ENCODE measurements around the gene KLHL14. TPM values are rescaled to one million over a fixed set of nuclear protein-coding genes. Genes with fewer than 3 reads are reported as not detected.
A peak's percentile ranks its signal among the peaks of the same experiment; 100 is the strongest.

The KLHL14 gene
- total RNA-seq, 1 donor from 2014 or later: 0.13 TPM

- Histone ChIP-seq H3K9ac (no peak overlapping the region), H3K4me3 (no peak overlapping the region), H4K20me1 (ENCODE audit: low read depth) (no peaks in the 10 kb centered on the region), H3K4me1 (peaks cover 5% of the 10 kb centered on the region), H3K9me3 (ENCODE audit: low read depth) (no peaks in the 10 kb centered on the region), H3K27ac (no peak overlapping the region), H3K36me3 (no peaks in the 10 kb centered on the region), H2AFZ (replicated peaks) (no peak overlapping the region), H3F3A (ENCODE audit: low read depth) (no peaks in the 10 kb centered on the region), H3K4me2 (no peak overlapping the region), H3K27me3 (no peaks in the 10 kb centered on the region), H3K79me2 (ENCODE audit: low read depth) (no peaks in the 10 kb centered on the region)
- peaks cover 26% of the 10 kb centered on the region for H3K4me1 Mint-ChIP-seq
- no peaks in the 10 kb centered on the region for H3K27me3 Mint-ChIP-seq (ENCODE audit: insufficient read depth, low read depth)
- peaks cover 3% of the 10 kb centered on the region for H3K9me3 Mint-ChIP-seq
- H3K27ac Mint-ChIP-seq: no peak overlapping the region
- TF ChIP-seq, protein P1, sequence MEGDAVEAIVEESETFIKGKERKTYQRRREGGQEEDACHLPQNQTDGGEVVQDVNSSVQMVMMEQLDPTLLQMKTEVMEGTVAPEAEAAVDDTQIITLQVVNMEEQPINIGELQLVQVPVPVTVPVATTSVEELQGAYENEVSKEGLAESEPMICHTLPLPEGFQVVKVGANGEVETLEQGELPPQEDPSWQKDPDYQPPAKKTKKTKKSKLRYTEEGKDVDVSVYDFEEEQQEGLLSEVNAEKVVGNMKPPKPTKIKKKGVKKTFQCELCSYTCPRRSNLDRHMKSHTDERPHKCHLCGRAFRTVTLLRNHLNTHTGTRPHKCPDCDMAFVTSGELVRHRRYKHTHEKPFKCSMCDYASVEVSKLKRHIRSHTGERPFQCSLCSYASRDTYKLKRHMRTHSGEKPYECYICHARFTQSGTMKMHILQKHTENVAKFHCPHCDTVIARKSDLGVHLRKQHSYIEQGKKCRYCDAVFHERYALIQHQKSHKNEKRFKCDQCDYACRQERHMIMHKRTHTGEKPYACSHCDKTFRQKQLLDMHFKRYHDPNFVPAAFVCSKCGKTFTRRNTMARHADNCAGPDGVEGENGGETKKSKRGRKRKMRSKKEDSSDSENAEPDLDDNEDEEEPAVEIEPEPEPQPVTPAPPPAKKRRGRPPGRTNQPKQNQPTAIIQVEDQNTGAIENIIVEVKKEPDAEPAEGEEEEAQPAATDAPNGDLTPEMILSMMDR (IDR thresholded peaks at IDR 0.05): no peak
- no peak for TF ChIP-seq EZH2phosphoT487 (IDR thresholded peaks at IDR 0.05)
- H3K4me3 Mint-ChIP-seq: no peak overlapping the region
- H3K36me3 Mint-ChIP-seq: peaks cover 27% of the 10 kb centered on the region
- DNase-seq (ENCODE audit: low spot score): no peak
These were observed 11.6 kb downstream of the KLHL14 start for GRCh38 chr18:32761231-32761630.

DNA sequence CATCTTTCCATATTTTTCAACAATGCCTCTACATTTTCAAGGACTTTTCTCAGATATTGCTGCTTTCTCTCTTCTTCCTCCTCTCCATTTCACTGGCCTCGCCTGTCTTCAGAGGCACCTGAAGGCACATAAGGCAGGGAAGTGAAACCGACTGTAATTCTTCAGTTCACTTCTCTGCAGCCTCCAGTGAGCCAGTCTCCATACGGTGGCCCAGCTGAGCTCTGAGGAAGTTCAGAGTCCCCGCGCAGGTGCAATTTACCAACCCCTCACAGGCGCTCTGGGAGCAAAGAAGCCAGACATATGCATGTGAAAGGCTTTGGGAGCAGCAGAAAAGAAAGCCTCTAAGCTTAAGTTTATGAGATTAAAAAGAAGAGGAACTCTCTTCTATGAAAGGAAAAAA lies 12.4 kb downstream of the KLHL14 start:
- H3K27me3 ChIP-seq: no peaks in the 10 kb centered on the region
- H3K79me2 ChIP-seq (ENCODE audit: low read depth): no peaks in the 10 kb centered on the region
- TF ChIP-seq EZH2 (IDR thresholded peaks at IDR 0.05) (no peak), EZH2phosphoT487 (IDR thresholded peaks at IDR 0.05) (no peak)
- TF ChIP-seq, protein P1 (IDR thresholded peaks at IDR 0.05): no peak
- no peak overlapping the region for H3K27ac ChIP-seq
- H3K36me3 ChIP-seq: no peaks in the 10 kb centered on the region
- Mint-ChIP-seq H3K9me3 (peaks cover 7% of the 10 kb centered on the region), H3K27me3 (ENCODE audit: insufficient read depth, low read depth) (no peaks in the 10 kb centered on the region), H3K4me1 (peaks cover 33% of the 10 kb centered on the region), H3K36me3 (peaks cover 33% of the 10 kb centered on the region), H3K4me3 (no peak overlapping the region), H3K27ac (no peak overlapping the region)
- H3K9me3 ChIP-seq (ENCODE audit: low read depth): no peaks in the 10 kb centered on the region
- no peak overlapping the region for H3K4me3 ChIP-seq
- no peaks in the 10 kb centered on the region for H4K20me1 ChIP-seq (ENCODE audit: low read depth)
- H2AFZ ChIP-seq (replicated peaks): peak overlapping the region; percentile 46
- peaks cover 6% of the 10 kb centered on the region for H3F3A ChIP-seq (ENCODE audit: low read depth)
- H3K4me2 ChIP-seq: no peak overlapping the region
- H3K9ac ChIP-seq: no peak overlapping the region
- H3K4me1 ChIP-seq: peaks cover 7% of the 10 kb centered on the region
- DNase-seq (ENCODE audit: low spot score): peak; percentile 13

GRCh38 chr18:32759611-32760167 lies 13.1 kb downstream of the KLHL14 start:
- Histone ChIP-seq H3K4me2 (no peak overlapping the region), H2AFZ (replicated peaks) (no peak overlapping the region), H3K27me3 (no peaks in the 10 kb centered on the region), H3K36me3 (no peaks in the 10 kb centered on the region), H3K79me2 (ENCODE audit: low read depth) (no peaks in the 10 kb centered on the region), H3K9ac (no peak overlapping the region), H3K4me1 (peaks cover 14% of the 10 kb centered on the region), H3K4me3 (no peak overlapping the region), H3F3A (ENCODE audit: low read depth) (peaks cover 13% of the 10 kb centered on the region), H3K27ac (no peak overlapping the region), H3K9me3 (ENCODE audit: low read depth) (no peaks in the 10 kb centered on the region), H4K20me1 (ENCODE audit: low read depth) (no peaks in the 10 kb centered on the region)
- Mint-ChIP-seq H3K9me3 (peaks cover 7% of the 10 kb centered on the region), H3K27me3 (ENCODE audit: insufficient read depth, low read depth) (no peaks in the 10 kb centered on the region), H3K36me3 (peaks cover 33% of the 10 kb centered on the region), H3K4me1 (peaks cover 40% of the 10 kb centered on the region), H3K27ac (no peak overlapping the region), H3K4me3 (peak overlapping the region; percentile 2)
- DNase-seq (ENCODE audit: low spot score): no peak
- TF ChIP-seq, protein P1 (IDR thresholded peaks at IDR 0.05): no peak
- TF ChIP-seq EZH2phosphoT487 (IDR thresholded peaks at IDR 0.05): no peak
- no peak for TF ChIP-seq EZH2 (IDR thresholded peaks at IDR 0.05)

Data from neural progenitor cell (in vitro differentiated cells).